ENCODE data around the gene STK16.

STK16 gene

DNA sequence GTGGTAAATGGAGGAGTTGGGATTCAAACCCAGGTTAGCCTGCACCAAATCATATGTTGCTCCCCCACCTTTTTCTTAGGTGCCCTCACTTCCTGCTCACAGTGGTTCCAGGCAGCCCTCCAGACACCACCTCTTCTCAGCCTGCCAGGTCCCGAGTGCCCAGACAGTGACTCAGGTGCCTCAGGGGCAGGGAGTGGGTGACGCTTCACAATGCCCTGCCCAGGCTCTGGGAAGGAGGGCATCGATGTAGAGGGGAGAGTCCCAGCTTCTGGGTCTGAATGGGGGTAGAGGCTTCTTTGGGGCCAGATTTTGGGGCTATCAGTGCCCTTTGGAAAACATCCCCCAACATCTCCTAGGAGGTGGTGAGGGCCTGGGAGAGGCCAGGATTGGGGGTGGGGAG is 28.7 kb downstream of the STK16 start:
- no peak overlapping the region for H3K4me3 ChIP-seq (ENCODE audit: low read length)
- TF ChIP-seq, protein P1, sequence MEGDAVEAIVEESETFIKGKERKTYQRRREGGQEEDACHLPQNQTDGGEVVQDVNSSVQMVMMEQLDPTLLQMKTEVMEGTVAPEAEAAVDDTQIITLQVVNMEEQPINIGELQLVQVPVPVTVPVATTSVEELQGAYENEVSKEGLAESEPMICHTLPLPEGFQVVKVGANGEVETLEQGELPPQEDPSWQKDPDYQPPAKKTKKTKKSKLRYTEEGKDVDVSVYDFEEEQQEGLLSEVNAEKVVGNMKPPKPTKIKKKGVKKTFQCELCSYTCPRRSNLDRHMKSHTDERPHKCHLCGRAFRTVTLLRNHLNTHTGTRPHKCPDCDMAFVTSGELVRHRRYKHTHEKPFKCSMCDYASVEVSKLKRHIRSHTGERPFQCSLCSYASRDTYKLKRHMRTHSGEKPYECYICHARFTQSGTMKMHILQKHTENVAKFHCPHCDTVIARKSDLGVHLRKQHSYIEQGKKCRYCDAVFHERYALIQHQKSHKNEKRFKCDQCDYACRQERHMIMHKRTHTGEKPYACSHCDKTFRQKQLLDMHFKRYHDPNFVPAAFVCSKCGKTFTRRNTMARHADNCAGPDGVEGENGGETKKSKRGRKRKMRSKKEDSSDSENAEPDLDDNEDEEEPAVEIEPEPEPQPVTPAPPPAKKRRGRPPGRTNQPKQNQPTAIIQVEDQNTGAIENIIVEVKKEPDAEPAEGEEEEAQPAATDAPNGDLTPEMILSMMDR (conservative IDR thresholded peaks at IDR 0.05; ENCODE audit: low read depth, low read length) = no peak
- no peak for DNase-seq (ENCODE audit: low read depth)

DNA sequence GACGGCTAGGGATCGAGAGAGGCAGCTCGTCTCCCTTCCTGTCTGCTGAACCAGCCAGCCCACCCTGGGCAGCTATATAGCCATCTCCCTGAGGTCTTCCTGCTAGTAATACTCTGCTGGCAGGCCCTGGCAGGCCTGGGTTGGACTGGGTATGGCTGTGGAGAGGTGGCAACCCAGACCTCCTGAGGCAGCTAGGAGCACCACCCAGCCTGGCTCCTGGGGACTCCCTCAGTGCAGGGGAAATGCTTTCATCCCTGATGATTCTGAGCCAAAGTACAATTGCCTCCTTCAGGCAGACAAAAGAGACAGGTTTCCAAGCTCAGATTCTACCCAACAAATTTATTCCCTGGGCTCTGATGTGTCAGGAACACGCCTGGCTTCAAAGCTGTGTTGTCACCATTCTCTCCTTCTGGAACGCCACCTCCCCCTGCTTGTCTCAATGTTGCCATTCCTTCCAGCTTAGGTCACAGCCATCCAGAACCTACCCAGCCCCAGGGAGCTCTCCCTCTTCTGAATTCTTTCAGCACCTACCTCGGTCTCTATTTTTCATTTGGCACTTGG is 29.2 kb downstream of the STK16 start:
- no peak overlapping the region for H3K4me3 ChIP-seq (ENCODE audit: low read length)
- TF ChIP-seq, protein P1 (conservative IDR thresholded peaks at IDR 0.05; ENCODE audit: low read depth, low read length) = no peak
- no peak for DNase-seq (ENCODE audit: low read depth)

DNA sequence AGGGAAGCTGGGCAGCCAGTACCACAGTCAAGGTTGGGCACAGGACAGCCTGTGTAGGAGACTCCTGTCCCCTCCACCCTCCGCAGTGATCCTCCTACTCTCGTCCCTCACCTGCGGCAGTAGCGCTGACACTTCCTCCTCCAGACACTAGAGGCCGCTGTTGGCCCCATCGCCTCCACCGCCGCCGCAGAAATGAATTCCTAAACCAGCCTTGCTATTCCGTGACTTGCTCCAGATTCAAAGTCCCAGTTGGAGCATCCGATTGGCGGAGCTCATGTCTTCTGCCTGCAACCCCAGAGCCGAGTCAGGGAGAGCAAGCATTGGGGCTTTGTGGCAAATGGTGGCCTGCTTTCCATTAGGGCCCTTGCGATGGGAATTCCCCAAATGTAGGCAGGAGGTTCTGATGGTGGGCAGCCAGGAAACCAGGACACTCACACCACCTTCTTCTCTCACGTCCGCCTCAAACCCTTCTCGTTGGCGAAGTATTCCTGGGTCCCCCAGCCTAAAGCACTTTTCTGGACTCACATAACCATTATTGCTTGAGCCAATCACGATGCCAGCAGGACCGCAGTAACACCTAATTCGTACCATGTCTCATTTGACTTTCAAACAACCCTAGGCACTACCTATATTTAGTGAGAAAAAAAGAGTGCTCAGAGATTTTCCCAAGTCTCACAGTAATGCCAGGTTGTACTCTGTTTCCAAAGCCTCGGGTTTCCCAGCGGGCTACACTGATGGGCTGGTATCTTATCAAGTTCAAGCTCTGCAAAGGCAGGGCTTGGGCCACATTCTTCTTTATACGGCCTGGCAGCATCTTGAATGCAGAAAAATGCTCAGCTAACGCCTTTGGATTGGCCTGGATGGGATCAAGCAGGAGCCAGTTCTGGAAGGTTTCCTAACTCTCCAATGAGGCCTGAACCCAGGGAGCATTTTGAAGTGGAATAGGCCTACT is 32.7 kb downstream of the STK16 start:
- TF ChIP-seq, protein P1 (conservative IDR thresholded peaks at IDR 0.05; ENCODE audit: low read depth, low read length) = peak; percentile 96
- DNase-seq (ENCODE audit: low read depth) = no peak
- no peak overlapping the region for H3K4me3 ChIP-seq (ENCODE audit: low read length)

DNA sequence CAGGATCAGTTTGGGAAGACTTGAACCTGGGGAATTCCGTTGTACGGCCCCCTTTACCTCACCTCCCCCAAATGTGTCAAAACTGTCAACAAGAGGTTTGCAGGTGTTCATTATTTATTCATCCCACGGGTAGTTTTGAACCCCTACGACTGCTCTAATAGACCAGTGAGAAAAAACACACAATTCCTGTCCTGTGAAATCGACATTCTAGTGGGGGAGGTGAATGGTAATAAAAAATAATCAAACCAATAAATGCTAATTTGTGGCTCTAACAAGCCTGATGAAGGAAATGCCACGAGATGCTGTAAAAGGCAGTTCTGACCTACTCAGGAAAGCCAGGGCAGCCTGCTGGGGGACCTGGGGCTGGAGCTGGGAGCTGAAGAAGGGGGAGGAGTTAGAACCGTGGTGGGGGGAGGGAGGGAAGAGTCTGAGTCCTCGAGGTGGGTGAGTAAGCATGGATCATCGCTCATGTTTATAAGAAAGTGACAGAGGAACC is 33.4 kb downstream of the STK16 start:
- TF ChIP-seq, protein P1 (conservative IDR thresholded peaks at IDR 0.05; ENCODE audit: low read depth, low read length) = no peak
- H3K4me3 ChIP-seq (ENCODE audit: low read length) = peak overlapping the region; percentile 55
- no peak for DNase-seq (ENCODE audit: low read depth)

GRCh38 chr2:219279151-219279915 is 34.1 kb downstream of the STK16 start, which contains the start of gene DNAJB2:
DNAJB2 (plus strand) TSS chr2:219279366; CDS start chr2:219279834, 468 bp downstream.
- DNase-seq (ENCODE audit: low read depth) = peak; percentile 92
- peak within 1 kb of the TSS; percentile 55 for H3K4me3 ChIP-seq (ENCODE audit: low read length)
- TF ChIP-seq, protein P1 (conservative IDR thresholded peaks at IDR 0.05; ENCODE audit: low read depth, low read length) = peak; percentile 14

DNA sequence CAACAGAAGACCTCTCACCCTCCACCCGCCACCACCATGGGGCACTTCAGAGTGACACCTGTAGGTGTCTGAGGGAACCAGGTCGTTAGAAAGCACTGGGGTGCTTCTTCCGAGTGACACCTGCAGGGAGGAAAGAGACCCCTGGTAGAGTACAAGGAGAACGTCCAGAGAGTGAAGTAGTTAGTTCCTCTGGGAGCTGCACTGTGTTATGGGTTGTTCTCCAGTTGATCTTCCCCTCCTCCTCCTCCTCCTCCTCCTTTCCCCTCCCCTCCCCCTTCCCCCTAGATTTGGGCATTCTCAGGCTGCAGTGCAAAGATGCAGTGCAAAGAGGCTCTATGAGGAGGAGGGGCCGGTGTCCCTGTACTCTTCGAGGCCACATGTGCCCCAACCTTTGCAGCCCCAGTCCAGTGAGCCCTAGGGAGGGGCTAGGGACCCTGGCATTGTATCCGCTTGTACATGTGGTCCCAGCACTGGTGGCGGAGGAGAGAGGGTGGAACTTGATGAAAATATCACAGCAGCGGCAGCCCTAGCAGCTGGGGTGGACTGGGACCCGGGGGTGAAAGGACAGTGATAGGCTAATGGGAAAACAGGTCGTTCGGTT is 34.7 kb downstream of the STK16 start:
- peak overlapping the region; percentile 55 for H3K4me3 ChIP-seq (ENCODE audit: low read length)
- TF ChIP-seq, protein P1 (conservative IDR thresholded peaks at IDR 0.05; ENCODE audit: low read depth, low read length) = no peak
- no peak for DNase-seq (ENCODE audit: low read depth)
